NCI-H524 treated with DMSO at 0.1 percent for 48 hours (cell line): Measurements from ENCODE around the gene FBXW9.
"Not testable (repeated sequence)": the region's sequence is repeated elsewhere in the genome, so short reads cannot be mapped to it uniquely, and the experiment has no call there.

ENCODE experiments used
- DNase-seq: peaks from one replicate; lab custom pipeline; 2025; lab: John Stamatoyannopoulos, UW

FBXW9 gene

GRCh38 chr19:12696366-12697335 is at the start of gene FBXW9:
TSS of gene FBXW9 (minus strand) at chr19:12696631. CDS start at chr19:12696581, 50 bp downstream.
- peak; percentile 78 for DNase-seq

- no peak for DNase-seq
Measured at GRCh38 chr19:12745166-12745897, 48.9 kb upstream of the FBXW9 start.

- DNase-seq: no peak
Measured at GRCh38 chr19:12737835-12738351, 41.5 kb upstream of the FBXW9 start.

- peak; percentile 100 for DNase-seq
Measured at GRCh38 chr19:12736995-12737834, 40.8 kb upstream of the FBXW9 start, which contains the start of gene GET3. TSS of gene GET3 (plus strand) at chr19:12737497. CDS start at chr19:12737506, 9 bp downstream.

- peak; percentile 22 for DNase-seq
Measured at GRCh38 chr19:12733369-12734214, 37.2 kb upstream of the FBXW9 start.

- no peak for DNase-seq
Measured at GRCh38 chr19:12731337-12731736, 34.9 kb upstream of the FBXW9 start.

- DNase-seq: no peak
Measured at GRCh38 chr19:12730064-12730463, 33.6 kb upstream of the FBXW9 start.

GRCh38 chr19:12727745-12728433 is 31.5 kb upstream of the FBXW9 start:
- DNase-seq: no peak

- no peak for DNase-seq
Measured at GRCh38 chr19:12726988-12727316, 30.5 kb upstream of the FBXW9 start.

GRCh38 chr19:12725612-12726011 is 29.2 kb upstream of the FBXW9 start:
- not testable (repeated sequence) for DNase-seq

- DNase-seq: peak; percentile 28
Measured at GRCh38 chr19:12723641-12724426, 27.4 kb upstream of the FBXW9 start, which contains the start of gene TNPO2. TSS of gene TNPO2 (minus strand) at chr19:12723932. CDS start at chr19:12720977, 2,955 bp downstream.

- no peak for DNase-seq
Measured at GRCh38 chr19:12723381-12723640, 26.9 kb upstream of the FBXW9 start.

GRCh38 chr19:12722566-12723380 is 26.3 kb upstream of the FBXW9 start:
- DNase-seq: peak; percentile 93

GRCh38 chr19:12721656-12722565 is 25.5 kb upstream of the FBXW9 start:
- DNase-seq: no peak

- DNase-seq: no peak
Measured at GRCh38 chr19:12720851-12721655, 24.6 kb upstream of the FBXW9 start.

GRCh38 chr19:12720296-12720695 is 23.9 kb upstream of the FBXW9 start:
- DNase-seq: no peak

- no peak for DNase-seq
Measured at GRCh38 chr19:12715929-12716328, 19.5 kb upstream of the FBXW9 start.
